Measurements from ENCODE around the gene FADS6.
A peak's percentile ranks its signal among the peaks of the same experiment; 100 is the strongest.

Gene FADS6

DNA sequence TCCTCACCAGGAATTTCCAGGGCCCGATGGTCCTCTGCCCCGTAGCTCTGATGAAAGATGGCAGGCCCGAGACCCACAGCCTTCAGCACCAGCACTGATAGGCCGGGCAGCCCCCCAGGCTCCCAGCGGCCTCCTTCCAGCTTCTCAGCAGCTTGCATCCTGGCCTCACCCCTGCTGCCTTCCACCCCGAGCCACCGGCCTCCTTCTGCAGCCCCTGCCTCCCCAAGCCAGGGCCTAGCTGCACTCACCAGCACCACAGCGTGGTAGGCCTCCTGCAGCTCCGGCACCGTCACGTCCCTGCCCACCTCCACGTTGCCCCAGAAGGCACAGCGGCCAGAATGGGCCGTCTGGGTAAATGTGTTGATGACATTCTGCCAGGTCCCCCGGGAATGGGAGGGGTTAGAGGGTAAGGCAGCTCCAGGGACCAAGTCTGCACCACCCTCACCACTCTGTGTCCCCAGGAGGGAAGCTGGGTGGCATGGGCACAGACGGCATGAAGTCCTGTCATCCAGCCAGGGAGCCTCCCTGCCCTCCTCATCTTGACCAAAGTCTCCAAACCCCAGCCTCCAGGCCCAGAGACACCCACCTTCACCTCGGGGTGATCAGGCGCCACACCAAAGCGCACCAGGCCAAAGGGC lies 27.1 kb downstream of the FADS6 start:
- no peak for DNase-seq (ENCODE audit: low spot score)

DNA sequence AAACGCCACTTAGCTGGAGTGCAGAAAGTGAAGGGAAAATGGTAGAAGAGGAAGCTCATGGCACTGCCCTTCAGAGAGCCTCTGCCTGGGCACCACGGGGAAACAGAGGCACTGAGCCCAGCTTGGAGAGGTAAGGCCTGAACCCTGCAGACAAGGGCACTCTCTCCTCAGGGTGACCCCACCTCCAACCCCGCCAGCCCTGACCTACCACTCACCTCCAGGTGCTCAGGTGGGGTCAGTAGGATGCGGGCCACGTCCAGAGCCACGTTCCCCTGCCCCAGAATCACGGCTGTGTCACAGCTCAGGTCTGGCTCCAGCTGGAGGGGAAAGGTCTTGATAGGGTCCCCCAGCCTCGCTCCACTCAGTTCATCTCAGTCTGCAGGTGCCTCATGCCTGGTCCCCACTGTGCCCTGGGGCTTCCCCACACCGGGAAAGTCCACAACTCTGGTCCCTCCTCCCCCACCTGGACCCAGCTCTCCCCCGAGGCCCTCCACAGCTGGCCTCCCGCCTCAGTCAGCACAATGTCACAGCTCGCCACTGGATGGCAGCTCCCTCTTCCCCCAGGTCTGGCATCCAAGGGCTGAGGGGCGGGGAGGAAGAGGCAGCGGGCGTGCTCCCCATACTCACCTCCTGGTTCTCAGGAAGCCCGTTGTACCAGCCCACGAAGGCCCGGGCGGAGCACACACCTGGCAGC lies 27.8 kb downstream of the FADS6 start:
- no peak for DNase-seq (ENCODE audit: low spot score)

DNA sequence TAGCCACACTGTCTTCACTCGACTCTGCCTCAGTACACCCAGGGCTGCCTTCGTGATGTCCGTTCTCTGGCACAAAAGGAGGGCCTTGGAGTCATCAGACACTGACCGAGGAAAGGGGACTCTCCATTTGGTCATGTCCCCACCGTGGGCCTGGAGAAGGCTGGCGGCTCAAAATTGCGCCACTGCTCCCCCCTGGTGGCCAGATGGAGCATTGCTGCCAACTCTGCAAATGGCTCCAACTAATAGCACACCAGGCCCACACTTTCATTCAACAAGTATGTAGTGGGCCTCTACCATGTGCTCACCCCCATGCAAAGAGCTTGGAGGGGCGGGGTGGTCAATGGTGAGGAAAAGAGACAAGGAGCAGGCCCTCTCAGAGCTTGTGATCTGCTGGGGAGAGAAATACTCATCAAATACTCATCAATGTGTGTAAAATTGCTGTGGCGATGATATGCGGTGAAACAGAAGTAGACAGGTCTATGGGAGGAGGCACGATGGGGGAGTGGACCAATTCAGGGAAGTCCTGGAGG lies 28.5 kb downstream of the FADS6 start:
- peak; percentile 66 for DNase-seq (ENCODE audit: low spot score)

DNA sequence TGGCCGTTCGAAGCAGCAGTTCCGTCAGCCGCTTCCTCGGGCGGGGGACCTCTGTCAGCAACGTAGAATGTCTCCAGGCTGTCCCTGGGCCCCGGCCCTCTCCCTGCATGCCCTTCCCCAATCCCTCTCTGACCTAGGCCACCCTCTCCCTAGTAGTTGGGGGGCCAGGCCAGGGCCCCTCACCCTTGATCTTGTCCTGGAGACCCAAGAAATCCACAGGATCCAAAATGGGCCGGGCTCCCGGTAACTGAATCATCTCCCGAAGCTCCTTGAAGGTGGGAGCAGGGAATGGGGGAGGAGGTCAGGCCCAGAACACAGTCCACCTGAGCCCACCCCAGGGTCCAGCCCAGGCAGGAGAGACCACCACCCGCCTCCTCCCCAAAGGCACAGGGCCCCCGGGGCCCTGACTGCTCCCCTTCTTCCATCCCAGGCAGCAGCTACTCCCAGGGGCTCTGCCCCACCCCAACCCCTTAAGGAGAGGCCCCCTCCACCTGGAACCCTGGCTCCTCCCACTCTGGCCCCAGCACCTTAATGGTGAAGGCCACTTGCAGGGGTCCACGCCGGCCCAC lies 29.1 kb downstream of the FADS6 start:
- DNase-seq (ENCODE audit: low spot score), result no peak

DNA sequence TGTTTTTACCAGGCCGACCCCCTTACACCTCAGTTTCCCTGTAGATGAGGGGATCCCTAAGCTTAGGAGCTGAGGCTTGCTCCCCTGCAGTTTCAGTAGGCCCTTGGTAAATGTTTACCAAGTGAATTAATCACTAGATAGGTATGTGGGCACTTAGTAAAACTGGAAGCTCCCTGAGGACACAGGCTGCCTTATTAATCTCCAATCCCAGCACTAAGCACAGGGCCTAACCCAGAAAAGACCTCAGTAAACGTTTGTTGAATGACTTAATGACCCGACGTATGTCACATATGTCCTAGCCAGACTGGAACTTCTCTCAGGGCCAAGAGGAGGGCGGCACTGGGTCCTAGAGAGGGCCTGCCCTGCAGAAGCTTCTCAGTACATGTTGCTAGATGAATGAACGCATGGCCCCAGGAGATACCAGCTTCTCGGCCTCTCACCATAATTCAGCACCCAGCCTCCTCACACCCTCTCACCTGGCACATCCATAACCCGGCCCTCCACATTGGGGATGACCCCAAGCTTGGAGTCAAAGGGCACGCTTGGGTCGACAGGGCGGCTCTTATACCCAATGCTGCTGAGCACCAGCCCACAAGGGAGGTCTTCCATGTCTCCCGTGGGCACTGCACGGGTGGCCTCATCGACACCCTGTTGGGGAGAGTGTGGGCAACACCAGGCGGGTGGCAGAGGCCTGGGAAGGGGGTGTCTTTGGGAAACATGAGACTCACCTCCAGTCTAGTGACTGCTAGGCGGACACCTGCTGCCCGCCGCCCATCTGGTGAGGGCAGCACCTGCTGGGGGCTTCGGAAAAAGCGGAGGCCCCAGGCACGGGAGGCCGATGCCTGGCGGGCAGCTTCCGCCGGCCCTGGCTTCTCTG lies 29.8 kb downstream of the FADS6 start:
- DNase-seq (ENCODE audit: low spot score), result no peak

DNA sequence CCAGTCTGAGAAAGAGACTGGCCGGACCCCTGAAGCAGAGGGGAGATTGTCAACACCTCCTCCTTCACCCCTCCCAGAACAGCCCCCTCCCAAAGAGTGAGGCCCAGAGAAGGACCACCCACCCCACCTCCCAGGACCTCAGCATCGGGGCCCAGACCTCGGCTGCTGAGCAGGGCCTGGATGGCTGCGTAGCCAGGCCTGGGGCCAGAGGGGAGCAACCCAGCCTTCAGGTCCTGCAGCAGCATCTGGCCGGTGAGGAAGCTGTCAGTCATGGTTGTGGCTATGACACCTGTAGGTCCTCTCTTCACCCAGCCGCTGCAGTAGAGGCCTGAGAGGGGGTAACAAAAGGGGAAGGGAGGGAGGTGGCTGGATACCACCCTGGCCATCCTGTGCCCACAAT lies 30.5 kb downstream of the FADS6 start:
- no peak for DNase-seq (ENCODE audit: low spot score)

DNA sequence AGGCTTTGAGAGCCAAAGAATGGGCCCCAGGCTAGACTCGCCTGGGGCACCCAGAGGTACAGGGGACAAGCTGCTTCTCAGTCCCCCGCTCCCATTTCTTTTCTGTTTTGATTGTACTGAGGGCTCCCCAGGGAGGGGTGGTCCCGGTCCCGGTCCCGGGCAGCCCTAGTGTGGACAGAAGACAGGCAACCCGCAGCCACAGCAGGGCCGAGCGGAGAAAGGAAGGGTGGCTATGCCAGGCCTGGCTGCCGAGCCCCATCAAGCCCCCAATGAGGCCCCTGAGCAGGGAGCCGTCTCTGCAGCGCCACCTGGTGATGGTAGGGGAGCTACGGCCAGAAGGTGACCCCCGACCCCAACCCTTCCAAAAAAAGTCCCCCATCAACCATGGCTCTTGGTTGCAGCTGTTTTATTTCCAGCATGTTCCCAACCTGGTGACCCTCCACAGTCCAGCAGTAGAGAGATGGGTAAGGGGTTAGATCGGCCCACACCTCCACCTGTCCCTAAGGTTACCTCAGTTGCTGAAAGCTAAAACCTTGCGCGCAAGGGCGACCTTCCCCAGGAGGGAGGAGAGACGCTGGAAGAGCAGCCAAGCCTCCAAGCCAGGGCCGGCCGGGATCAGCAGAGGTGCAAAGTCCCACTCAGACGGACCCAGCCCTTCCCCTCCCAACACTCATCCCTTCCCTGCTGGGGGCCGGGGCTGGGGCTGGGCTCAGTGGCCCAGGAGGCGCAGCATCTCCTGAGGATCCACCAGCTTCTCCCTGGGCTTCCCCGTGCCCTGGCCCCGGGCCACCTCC lies 31.1 kb downstream of the FADS6 start:
- peak; percentile 43 for DNase-seq (ENCODE audit: low spot score)

DNA sequence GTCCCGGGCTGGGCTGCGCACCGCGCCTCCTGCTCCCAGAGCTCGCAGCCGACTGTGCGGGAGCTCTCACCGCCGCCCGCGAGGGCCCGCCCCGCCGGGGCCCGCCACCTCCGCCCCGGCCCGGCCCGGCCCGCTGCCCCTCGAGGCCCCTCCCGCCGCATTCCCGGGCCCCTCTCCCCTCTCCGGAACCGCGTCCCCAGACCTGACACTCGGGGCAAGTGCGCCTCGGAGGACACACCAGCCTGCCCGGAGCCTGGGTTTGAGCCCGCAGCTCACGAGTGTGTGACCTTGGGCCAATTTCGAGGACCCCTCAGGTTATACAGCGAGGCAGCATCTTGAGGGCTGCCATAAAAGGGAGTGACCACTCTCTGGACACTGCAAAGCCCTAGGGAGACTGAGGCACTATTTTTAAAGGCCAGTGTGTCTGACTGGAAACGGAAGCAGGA lies 31.7 kb downstream of the FADS6 start:
- DNase-seq (ENCODE audit: low spot score), result no peak

DNA sequence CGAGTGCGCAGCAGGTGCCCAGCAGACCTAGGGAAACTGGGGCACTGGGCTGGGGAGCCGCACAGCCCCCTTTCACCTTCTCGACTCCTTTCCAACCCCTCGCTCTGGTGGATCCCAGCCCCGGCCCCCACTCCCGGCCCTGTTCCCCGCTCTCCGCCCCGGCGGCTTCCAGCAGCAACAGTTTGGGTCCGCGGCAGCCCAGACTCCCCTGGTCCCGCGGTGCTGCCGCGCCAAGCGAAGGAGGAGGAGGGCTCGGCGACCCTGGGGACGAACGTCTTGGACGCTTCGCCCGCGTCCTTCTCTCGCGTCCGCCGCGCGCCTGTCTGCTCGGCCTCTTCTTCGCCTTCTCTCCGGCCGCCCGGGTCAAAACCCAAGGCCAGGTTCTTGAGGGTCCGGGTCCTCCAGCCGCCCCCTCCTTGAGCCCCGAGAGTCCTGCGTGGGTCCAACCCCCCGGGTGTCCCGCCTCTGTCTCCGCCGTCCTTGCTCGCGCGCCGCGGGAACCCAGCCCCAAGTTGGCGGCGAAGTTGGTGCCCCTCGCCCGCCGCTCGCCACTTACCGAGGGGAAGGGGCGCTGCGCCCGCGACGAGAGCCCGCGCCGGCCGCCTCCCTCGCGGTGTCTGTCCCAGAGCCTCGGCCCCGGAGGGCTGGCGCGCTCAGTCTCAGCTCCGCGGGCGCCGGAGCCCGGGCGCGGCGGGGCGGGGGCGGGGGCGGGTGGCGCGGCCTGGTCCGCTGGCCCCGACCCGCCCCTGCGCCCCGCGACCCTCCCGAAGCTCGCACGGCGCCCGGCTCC lies 32.4 kb downstream of the FADS6 start:
- no peak for DNase-seq (ENCODE audit: low spot score)

DNA sequence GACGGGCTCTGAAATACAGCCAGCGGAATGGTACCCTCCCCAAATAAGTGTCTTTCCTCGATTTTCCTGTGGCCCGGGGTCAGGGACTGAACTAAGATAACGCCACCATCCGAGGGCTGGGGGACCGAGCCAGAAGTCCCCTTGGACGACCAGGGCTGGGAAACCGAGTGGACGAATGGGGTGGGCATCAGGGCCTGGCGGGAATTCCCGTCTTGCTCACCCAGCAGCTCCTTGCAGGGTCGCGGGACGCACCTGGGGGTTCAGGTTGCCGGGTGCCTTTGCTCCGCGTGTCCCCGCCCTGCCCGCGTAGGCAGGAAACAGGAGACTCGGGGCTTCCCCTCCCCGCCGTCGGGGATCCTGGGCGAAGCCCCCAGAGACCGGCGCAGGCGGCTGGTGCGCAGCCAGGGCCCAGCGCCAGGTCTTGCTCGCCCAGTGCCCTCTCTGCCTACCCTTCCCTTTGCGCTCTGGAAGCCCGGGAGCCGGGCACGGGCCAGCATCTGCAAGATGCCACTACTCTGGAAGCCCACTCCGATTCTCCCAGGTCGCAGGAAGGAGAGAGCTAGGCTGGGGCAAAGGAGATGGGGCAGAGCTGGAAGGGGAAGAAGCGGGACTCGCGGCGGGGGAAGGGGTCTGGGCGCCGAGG lies 33.1 kb downstream of the FADS6 start:
- DNase-seq (ENCODE audit: low spot score), result no peak

DNA sequence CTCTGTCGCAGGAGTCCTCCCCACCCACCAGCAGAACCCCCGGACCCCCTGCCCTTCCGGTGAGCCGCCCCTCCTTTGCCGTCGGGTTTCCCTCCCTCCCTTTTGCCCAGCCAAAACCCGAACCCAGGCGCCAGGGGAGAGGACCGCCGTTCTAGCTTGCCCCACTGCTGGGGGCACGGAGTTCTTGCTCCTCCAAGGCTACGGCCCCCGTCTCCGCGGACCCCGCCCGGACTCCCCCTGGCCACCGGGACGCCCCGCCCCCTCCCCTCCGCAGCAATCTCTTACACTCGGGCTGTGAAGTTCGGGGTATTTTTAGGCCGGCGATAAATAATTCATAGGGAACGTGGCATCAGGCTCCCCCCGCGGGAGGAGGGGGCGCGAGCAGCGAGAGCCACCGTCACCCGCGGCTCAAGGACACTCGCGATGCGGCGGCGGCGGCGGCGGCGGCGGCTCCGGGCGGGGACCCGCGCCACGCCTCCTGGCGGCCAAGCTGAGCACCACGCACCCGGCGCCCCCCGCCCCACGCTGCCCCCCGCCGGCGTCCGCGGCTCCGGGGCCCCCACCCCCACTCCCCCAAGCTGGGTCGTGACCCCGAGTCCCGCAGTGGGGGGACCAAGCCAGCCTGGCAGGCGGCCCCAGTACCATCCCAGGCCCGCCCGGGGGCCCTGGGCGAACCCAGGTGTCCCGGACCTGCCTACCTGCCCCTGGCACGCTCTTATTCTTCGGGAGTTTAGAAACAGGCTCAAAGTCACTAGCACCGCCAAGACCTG lies 33.8 kb downstream of the FADS6 start, which contains the start of gene GRIN2C:
TSS of gene GRIN2C (minus strand) at position 427 of the 770 bp plus-strand sequence. CDS start 4,793 bp downstream, outside the sequence.
- DNase-seq (ENCODE audit: low spot score), result peak; percentile 14

DNA sequence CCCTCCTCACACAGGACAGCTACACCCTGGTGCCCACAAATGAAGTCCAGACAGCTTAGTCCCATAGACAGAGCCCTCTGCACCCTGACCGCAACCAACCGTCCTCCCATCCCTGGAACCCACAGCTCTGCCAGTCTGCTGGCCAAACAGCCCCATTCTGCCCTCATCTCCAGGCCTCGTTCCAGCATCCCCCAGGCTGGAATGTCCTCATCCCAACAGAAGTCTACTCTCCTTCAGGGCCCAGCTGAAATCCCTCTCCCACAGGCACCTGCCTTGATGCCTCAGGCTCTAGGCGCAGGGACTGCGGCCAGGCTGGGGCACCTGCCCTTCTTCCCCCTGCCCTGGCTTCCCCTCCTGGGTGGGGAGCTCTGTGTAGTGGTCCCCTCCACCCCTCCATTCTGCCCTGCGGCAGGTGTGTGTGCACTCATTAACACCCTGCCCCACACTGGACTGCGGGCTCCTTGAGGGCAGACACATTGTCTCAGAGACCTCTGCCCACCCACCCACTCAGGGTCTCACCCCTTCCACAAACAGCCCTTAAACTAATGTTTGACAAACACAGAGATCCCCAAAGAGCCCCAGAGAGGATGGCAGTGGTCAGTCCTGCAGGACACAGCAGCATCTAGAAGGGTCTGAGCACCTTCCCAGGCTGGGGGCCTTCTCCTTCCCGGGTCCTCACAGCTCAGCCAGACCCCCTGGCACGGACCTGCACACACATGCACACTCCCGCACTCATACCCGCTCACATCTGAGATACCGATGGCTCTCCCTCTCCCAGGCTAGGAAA lies 34.6 kb downstream of the FADS6 start:
- no peak for DNase-seq (ENCODE audit: low spot score)

DNA sequence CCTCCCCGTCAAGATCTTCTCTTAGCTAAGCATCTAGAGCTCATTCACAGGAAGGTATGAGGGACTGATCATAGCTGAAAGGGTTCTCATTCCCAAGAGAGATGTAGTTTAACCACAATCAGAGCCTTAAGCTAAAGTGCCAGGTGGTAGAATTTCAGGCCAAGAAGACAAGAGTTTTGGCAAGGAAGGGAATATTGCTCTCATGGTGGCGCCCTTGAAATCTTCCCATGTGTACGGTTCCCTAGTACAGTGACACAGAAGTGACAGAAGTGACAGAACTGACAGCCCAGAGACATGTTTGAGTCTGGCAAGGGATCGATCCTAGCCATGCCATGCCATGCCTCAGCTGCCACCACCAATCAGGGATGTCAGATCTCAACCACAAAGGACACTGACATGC lies 36.2 kb downstream of the FADS6 start:
- DNase-seq (ENCODE audit: low spot score), result no peak

DNA sequence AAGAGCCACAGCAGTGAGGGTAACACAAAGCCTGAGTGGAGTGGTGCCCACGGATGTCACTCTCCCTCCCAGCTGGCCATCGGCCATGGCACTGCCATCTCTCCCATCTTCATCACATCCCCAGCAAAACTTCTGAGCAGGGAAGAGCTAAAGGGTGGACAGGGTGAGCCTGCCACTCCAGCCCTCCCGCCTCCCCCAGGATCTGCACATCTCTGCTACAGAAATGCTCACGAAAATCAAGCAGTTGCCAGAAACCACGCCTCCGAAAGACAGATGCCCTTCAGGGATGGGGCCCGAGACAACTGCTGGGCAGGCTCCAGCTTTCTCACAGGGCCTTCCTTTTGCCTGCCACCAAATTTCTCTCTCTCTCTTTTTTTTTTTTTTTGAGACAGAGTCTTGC lies 37.3 kb downstream of the FADS6 start:
- DNase-seq (ENCODE audit: low spot score), result no peak

DNA sequence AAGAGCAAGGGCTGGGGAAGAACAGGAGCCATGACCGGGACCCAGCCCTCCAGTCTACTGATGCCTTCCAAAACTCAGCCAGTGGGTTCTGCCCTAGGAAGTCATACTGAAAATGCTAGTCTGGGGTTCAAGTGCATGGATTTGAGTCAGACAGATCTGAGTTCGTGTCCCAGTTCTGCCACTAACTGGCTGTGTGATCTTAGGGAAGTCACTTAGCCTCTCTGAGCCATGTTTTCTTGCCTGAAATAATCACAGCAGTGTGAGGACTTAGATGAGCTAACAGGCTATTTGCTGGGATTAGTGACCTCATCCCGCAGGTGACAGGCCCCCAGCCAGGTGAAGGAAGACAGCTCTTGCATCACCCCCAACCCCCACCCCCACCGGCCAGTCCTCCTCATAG lies 38.1 kb downstream of the FADS6 start:
- DNase-seq (ENCODE audit: low spot score), result no peak

DNA sequence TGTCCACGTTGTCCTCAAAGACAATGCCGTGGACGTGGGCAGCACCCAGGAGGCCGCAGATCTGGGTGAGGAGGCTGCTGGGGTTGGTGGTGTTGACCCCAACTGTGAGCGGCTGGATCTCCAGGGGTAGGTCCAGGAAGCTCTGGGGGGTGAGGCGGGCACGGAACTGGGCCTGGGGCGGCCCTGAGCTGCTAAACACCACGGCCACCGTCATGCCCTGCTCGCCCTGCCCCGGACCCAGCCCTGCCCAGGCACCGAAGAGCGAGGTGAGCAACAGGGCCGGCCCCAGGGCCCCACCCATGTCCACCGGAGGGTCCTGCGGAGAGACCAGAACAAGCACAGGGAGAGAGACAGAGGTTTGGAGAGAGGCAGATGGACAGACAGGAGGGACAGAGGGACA lies 38.6 kb downstream of the FADS6 start:
- no peak for DNase-seq (ENCODE audit: low spot score)

DNA sequence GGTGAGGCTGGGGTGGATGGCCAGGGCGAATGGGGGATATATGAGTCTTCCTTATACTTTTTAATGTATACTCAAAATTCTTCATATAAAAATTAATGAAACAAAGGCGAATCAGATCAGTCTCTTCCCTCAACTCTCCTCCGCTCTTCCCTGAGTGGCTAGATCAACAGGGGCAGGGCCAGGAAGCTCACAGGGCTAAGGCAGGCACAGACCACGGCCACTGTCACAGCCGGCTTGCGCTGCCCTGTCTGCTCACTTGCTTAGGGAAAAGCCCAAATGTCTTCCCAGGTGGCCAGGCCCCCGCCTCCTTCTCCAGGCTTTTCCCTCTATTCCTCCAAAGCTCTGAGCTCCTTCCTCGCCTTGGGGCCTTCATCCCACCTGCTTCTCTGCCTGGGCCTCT lies 39.8 kb downstream of the FADS6 start:
- DNase-seq (ENCODE audit: low spot score), result no peak

DNA sequence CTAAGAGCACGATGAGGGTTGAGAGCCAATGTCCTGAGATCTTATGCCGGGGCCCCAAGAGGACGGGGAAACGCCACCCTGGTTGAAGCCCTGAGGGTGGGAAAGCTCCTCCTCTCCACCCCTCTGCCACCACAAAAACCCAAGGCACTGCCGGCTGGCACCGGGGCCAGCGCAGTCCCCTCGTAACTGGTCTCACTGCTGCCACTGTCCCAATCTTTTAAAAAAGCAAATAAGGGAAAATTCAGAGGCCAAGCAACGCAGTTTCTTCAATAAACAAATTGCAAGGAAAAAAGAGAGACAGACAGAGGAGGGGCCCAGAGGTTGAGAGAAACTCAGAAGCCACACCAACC lies 40.4 kb downstream of the FADS6 start:
- no peak for DNase-seq (ENCODE audit: low spot score)
